ENCODE results near the gene KIF26A.
"Not testable (repeated sequence)": the region's sequence is repeated elsewhere in the genome, so short reads cannot be mapped to it uniquely, and the experiment has no call there.

KIF26A gene

DNA sequence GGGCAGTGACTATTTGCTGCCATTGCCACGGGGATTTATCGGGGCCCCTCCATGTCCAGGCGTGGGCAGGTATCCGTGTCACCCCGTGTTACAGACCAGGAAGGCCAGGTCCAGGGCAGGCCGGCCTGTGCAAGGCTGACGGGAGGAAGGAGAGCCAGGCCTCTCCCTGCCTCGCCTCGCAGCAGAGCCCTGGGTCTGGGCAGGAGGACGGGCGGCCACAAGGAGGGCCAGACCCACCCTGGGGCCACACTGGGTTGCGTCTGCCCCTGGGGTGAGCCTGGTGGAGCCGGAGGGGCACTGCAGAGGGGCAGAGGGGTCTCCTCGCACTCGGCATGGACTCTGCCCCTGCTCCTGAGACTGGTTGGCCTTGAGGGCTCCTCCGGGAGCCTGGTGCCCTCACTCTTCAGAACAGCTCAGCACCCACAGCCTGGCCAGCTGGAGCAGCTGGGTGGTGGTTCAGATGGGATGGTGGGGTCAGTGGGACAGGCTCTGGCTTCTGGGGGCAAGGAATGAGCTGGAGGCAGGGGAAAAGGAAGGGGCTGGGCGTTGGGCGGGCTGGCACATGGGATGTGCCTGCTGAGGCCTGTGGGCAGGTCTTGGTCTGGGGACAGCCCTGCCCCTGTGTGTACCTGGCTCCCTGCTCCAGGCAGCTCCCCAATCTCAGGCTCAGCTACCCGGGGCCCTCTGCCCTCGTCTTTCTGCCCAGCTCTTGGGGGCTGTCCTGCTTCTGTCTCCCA lies 53.9 kb downstream of the KIF26A start:
- DNase-seq (ENCODE audit: low read depth in 2 of 2): no peak

DNA sequence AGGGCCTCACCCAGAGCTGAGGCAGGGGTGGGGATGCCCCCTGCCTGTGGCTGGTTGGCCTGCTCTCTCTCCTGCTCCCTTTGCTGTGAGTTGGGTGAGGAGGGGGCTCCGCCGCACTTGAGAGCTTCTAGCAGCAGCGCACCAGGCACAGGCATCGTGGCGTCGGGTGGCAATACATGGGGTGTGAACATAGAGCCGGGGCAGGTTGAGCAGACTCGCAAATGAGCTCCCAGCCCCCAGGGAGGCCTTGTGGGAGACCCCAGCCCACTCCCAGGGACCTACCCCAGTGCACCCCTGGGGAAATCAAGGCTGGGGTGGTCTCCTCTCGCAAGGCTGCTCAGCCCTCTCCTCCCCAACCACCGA lies 54.5 kb downstream of the KIF26A start:
- no peak for DNase-seq (ENCODE audit: low read depth in 2 of 2)

DNA sequence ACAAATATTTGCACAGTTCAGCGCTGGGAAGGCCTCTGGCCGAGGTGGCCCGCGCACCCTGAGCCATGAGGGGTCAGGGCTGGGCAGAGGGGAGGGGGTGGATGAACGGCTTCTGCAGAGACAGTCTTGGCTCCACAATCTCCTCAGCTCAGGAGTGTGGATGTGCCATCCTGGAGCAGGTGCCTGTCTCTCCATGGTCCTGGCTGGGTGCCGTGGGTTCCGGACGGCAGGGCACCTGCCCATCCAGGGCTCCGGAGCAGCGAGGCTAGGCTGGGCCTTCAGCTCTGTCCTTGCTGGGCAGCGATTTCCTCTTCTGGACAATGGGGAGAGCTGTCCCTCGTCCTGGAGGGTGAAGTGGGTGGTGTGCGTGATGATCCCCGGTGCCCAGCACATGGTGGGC lies 55.6 kb downstream of the KIF26A start:
- DNase-seq (ENCODE audit: low read depth in 2 of 2): no peak

DNA sequence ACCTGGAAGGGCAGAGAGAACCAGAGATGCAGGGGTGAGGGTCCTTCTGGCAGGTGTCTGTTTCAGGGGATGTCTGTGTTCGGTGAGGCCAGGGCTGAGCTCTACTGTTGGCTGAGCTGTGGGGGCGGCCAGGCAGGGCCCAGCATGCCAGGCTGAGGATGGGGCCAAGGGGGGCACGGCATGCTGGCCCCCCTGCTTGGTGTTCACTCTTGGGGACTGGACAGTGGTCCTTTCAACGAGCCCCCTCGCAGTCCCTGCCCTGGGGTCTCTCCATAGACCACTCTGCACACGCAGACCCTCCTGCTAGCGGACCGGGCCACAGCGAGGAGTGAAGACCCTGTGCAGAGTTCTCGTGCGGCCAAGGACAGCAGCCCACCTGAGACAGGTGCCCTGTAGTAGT lies 56.3 kb downstream of the KIF26A start:
- DNase-seq (ENCODE audit: low read depth in 2 of 2): no peak

DNA sequence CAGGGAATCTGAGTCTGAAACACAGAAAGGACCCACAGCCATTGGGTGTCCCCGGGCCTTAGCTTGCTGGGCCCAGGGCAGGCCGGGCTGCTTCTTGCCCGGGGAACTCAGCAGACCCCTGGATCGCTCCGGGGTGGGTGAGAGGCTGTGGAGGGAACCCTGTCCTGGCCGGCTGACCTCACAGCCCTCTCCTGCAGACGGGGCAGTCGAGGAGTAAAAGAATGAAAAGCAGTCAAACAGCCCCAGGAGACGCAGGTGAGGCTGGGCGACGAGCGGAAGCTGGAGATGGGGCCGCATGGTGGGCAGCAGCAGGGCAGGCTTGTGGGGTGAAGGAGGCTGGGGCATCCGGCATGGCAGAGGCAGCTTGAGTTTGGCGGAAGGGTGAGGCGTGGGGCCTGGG lies 57.0 kb downstream of the KIF26A start:
- DNase-seq (ENCODE audit: low read depth in 2 of 2): no peak

DNA sequence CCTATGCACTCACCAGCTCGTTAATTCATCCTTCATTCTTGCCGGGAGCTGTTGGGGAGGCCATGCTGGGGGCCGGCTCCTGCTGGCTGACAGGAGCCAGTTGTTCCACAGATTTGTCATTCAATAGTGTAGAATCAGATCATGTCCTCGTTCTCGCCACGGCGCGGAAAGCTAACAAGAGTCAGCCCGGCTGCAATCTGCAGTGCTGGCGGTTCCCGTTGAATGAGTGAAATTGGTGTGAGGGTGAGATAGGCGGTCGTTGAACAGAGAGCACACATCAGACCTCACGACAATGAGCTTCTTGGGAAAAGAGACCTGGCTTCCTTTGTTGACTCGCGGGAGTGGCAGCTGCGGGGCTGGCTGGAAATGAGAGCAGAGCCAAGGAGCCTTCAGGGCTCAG lies 57.5 kb downstream of the KIF26A start:
- no peak for DNase-seq (ENCODE audit: low read depth in 2 of 2)

DNA sequence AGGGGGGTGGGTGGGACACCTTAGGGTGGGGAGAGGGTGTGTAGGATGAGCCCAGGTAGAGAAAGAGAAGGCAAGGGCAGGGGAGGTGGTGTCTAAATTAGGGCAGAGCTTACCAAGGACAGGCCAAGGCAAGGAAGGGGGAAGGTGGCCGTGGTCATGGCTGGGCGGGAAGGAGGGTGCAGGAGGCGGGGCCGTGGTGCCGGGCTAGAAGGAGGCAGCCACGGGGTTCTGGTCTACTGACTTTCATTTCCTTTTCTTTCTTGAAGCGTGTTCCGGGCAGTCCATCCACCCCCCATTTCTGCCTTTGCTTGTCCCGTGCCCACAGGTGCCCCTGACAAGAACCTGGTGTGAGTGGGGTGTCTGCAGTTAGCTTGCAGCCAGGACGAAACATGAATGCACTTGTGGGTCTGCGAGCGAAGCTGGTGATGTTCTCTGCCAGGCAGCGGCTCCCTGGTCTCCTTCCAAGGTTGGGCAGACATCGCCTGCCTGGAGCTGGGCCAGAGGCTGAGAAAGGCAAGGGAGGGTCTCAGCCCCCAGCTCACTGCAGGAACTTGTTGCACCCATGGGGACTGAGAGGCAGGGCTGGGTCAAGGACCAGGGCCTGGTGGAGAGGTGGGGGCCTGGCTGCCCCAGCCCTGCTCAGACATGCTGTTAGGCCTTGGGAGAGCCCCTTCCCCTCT lies 58.2 kb downstream of the KIF26A start:
- no peak for DNase-seq (ENCODE audit: low read depth in 2 of 2)

DNA sequence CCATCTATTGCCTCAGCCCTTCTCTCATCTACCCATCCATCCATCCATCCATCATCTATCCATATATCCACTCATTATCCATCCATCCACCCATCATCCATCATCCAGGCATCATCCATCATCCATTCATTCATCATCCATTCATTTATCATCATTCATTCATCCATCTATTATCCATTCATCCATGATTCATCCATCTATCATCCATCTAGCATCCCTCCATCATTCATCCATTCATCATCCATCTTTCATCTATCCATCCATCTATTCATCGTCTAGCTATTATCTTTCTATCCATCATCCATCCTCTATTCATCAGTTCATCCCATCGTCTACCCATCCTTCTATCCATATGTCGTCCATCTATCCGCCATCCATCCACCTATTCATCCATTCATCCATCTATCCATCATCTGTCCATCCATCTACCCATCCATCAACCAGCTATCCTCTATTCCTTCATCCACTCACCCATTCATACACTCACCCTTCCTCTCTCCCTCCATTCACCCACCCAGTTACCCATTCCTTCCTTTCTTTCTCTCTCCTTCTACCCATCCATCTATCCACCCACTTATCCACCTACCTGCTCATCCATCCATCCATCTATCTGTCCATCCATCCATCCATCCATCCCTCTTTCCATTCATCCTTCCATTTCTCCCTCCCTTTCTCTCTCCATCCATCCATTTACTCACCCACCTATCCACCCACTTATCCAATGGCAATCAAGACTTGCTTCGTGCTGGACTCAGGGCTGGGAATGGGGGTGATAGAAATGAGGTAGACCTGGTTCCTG lies 59.3 kb downstream of the KIF26A start:
- no peak for DNase-seq (ENCODE audit: low read depth in 2 of 2)

DNA sequence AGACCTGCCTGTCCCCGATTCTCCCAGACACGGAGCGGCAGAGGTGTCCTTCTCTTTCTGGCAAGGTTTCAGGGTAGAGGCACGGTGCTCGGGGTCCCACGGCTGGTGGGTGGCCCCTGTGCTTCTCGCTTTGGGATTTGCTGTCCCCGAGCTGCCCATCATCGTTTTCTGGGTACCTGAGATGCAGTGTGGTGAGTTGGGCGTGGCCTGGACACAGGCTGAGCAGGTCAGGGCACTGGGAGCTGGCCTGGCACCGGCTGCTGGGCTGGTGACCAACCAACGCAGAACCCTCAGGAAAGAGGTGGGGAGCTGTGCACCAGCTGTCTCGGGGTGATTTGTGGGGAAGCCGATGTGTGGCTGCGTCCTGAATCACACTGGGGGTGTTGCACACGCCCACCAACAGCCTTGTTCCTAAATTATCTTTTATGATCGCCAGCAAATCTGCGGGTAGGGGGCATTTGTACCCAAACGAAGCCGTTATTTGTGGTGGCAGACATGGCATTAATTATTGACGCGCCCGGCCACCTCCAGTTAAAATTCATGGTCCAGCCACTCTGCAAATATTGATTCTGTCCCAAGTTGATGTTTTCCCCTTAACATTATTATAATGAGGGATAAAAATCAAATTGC lies 61.0 kb downstream of the KIF26A start:
- no peak for DNase-seq (ENCODE audit: low read depth in 2 of 2)

DNA sequence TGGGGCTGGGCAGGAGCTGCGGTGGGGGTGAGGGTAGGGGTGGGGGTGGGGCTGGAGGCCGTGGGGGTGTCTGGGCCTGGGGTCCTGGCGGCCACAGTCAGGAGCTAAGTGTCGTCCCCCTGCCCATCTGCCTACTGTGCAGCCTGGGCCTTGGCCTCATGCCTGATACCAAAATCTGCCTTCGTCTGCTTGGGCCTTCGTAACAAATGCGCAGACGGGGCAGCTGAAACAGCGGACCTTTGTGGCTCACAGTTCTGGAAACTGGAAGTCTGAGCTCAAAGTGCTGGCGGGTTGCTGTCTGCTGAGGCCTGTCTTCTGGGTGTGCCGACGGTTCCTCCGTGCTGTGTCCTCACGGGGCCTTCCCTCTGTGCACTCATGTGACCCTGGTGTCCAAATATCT lies 61.7 kb downstream of the KIF26A start:
- DNase-seq (ENCODE audit: low read depth in 2 of 2): no peak

DNA sequence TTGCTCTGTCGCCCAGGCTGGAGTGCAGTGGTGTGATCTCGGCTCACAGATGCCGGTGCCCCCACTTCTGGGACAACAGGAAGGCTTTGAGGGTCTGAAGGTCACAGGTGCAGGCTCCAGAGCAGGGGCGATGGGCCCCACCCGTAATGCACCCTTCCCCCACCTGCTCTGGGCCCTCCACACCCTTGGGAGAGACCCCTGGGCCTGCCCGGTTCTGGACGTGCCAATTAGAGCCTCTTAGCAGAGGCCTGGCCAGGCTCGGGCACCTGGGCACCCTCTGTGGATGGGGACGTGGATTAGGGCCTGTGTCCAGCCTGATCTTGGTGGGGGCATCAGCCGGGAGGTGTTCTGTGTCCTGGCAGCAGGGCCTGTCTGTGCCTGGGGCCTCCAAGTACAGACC lies 62.2 kb downstream of the KIF26A start:
- no peak for DNase-seq (ENCODE audit: low read depth in 2 of 2)

DNA sequence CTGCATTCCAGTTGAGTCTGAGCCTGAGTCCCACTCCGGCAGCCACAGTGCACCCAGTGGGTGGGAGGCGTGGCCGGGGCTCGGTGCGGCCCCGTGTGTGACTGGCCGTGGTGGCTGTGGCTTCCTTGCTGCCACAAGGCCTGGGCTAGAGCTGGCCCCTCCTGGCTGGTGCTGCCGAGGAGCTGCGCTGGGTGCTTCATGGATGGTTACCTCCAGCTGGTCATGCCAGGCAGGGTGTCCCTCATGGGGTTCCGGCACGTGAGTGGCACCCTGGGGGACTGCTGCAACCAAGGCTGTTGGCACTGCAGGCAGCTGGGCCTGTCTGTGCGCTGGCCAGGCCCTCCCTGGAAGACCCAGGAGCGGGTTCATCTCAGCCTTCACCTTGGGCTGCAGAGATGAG lies 62.7 kb downstream of the KIF26A start:
- DNase-seq (ENCODE audit: low read depth in 2 of 2): no peak

DNA sequence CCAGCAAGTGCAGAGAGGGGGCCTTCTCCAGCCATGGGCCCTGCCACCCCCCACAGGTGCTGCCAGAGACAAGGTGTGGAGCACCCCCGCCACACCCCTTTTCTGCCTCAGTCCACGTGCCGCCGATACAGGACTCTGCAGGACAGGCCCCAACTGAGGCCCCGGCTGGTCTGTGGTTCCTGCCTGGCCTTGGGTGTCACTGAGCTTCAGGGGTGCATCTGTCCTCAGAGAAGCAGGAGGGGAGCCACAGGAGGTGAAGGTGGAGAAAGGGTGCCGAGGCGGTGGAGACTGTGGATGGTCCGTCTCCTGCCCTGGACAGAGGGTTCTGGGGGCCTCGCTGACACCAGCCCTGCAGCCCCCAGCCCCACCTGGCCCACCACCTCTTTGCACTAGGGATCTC lies 63.1 kb downstream of the KIF26A start:
- no peak for DNase-seq (ENCODE audit: low read depth in 2 of 2)

DNA sequence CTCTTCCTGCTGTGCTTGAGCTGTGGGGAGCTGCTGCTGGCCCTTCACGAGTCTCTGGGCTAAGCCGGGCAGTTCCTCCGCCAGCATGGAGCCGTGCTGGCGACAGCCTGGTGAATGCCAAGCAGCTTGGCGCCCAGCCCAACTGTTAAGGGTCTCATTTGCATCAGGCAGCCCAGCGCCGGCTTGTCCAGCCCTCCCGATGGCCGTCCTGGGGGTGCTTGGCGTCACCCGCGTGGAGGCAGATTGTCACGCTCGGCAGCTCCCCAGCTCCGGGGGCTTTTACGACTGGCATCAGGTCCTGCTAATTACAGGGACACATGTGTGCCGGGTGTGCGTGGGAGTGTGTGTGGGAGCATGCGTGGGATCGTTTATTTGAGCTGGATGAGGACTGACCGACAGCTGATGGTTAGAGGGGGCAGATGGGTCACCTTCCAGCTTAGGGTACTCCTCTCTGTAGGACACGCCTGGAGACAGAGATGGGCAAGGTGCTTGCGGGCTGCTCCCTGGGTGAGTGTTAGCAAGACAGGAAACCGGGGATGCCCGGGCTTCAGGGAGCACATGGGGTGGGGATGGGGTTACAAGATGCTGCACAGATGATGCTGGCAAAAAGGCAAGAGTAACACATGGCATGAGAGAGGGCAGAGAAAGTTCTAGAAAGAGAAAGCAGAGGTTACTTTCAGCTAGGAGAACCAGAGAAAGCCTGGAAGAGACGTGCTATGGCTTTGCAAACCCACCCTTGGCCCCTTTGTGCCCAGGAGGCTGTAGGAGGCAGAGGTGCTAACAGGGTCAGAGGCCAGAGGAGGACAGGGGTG lies 64.1 kb downstream of the KIF26A start:
- no peak for DNase-seq (ENCODE audit: low read depth in 2 of 2)

DNA sequence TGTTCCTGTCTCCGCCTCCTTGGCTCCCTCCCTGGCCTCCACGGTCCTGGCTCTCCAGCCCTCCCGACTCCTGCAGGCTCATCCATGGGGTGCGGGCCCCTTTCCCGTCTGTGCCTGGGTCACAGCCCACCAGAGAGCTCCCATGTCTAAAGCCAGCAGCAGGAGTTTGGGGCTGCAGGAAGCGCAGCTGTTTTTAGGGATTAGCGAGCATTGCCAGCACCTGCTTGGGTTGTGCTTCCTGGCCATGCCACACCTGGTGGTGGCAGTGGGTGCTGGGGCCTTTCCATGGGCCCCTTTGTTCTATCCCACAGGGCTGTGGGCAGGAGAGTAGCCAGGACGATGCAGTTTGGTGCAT lies 64.7 kb downstream of the KIF26A start:
- DNase-seq (ENCODE audit: low read depth in 2 of 2): no peak

DNA sequence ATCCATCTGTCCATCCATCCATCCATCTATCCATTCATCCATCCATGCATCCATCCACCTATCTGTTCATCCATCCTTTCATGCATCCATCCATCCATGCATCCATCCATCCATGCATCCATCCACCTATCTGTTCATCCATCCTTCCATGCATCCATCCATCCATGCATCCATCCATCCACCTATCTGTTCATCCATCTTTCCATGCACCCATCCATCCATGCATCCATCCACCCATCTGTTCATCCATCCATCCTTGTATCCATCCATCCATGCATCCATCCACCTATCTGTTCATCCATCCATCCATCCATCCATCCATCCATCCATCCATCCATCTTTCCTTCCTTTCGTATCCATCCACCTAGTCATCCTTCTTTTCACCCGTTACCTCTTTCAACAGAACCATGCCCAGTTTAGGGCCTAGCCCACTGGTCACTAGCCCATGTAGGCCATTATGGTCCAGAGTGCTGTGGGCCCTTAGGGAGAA lies 66.3 kb downstream of the KIF26A start:
- DNase-seq (ENCODE audit: low read depth in 2 of 2): no peak

DNA sequence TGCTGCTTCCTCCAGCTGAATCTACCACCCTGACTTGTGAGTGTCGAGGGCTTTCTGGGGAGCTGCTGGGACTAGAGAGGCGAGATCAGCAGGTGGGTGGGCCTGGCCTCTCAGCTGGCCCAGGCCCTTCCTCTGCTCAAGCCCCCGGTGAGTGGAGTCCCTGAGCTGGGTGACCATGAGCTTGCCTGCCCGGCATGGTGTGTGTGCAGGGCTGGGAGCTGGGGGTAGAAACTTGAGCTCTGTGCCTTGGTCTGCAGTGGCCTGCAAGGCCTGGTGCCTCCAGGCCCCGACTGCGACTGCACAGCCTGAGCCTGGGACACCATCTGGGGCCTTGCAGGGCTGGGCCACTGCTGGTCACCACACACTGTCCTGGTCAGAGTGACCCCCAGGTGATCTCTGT lies 67.4 kb downstream of the KIF26A start:
- DNase-seq (ENCODE audit: low read depth in 2 of 2): no peak

DNA sequence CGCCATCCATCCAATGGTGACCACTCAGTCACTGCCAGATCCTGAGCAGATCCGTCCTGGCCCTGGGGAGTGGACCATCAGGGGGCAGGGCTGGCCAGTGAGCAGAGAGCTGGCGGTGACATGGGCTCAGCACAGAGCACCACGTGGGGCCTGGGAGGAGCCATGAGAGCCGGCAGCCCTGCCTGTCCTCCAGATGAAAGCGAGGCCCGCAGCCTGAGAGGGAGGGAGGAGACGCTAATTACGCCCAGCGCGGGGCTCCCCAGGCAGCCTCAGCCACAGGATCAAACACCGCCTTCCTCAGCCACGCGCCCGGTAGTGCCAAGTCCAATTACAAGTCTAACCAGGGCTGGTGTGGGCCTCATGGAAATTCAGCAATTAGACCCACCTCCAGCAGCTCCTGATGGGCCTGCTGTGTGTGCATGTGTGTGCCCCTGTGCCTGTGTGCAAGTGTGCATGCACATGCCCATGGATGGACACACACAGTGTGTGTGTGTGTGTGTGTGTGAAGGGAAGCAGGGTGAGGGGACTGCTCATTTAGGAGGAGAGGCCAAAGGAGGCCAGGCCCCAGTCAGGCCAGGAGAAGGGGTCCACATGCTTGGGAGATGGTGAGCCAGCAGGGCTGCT lies 68.0 kb downstream of the KIF26A start:
- DNase-seq (ENCODE audit: low read depth in 2 of 2): no peak

DNA sequence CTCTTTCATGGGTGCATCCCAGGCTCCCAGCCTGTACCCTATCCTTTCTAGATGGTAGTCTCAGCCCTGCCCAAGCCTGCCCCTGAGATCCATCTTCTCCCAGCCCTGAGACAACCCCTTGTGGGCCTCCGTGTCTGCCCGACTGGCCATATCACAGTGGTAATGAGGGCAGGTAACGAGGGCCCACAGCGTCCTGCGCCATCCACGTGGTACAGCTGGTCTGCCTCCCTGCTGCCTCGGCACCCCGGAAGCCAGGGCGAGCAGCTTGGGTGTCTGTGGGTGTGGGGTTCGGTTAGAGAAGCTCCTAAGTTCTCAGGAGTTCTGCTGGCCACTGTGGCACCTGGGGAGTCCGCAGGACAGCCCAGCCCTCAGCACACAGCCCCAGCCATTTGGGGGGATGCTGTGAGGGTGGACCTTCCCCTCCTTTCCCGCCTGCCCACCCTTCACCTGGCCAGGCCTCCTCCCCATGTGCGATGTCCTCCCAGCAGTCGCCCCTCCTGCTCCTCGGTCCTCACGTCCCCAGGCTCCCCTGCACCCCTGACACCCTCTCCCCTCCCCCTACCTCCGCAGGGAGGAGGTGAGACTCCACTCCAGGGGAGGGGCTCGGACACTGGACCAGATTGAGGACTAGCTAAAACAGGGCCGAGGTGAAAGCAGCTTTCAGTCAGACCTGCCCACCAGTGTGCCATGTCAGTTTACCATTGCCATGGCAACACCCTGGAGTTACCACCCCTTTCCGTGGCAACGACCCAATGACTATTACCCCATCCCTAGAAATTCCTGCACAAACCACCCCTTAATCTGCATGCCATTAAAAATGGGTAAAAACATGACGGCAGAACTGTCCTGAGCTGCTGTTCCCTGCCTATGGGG lies 69.0 kb downstream of the KIF26A start:
- no peak for DNase-seq (ENCODE audit: low read depth in 2 of 2)

DNA sequence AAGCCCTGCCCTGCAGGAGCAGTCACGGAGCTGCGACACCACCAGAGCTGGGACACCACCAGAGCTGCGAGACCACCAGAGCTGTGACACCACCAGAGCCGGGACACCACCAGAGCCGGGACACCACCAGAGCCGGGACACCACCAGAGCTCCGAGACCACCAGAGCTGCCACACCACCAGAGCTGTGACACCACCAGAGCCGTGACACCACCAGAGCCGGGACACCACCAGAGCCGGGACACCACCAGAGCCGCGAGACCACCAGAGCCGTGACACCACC lies 69.6 kb downstream of the KIF26A start:
- not testable (repeated sequence) for DNase-seq (ENCODE audit: low read depth in 2 of 2)
